Tibial nerve (tissue), 4 donors: ENCODE results near the gene GPAM. TPM values are rescaled to one million over a fixed set of nuclear protein-coding genes. Genes with fewer than 3 reads are reported as not detected.
"Not testable (repeated sequence)": the region's sequence is repeated elsewhere in the genome, so short reads cannot be mapped to it uniquely, and the experiment has no call there.

Experiments
- DNase-seq, 2 donors: peaks; one replicate each; pipeline ENCODE4 v3.0.0-alpha.2; 2019; ENCODE audit warnings: low spot score in 2 of 2
- H3K27ac ChIP-seq, 4 donors: fragments of 200-600 bp; sonication (generic) in 3 of 4; one replicate each; pipeline ENCODE4 v1.5.1; 2017 to 2019; ENCODE audit warnings: mild to moderate bottlenecking in 1 of 4
- H3K27me3 ChIP-seq, 2 donors: fragments of 200-600 bp; sonication (generic) in 1 of 2; one replicate each; pipeline versions ENCODE4 v1.5.1 to v1.6.0; 2017 to 2019
- H3K36me3 ChIP-seq, 3 donors: fragments of 200-600 bp; sonication (generic); one replicate each; pipeline ENCODE4 v1.5.1; 2018 to 2019
- H3K4me1 ChIP-seq, 4 donors: fragments of 200-600 bp; sonication (generic) in 3 of 4; one replicate each; pipeline ENCODE4 v1.5.1; 2017 to 2019
- H3K4me3 ChIP-seq, 4 donors: fragments of 200-600 bp; sonication (generic) in 3 of 4; one replicate each; pipeline ENCODE4 v1.5.1; 2017 to 2019; ENCODE audit warnings: mild to moderate bottlenecking in 1 of 4, moderate library complexity in 1 of 4
- H3K9me3 ChIP-seq, 4 donors: fragments of 200-600 bp; sonication (generic) in 3 of 4; one replicate each; pipeline ENCODE4 v1.5.1; 2017 to 2019
- EP300 ChIP-seq, 2 donors: sonication (generic); formaldehyde crosslinking; IDR thresholded peaks; one replicate each; pipeline ENCODE4 v1.6.1; 2017; ENCODE audit warnings: antibody characterized with exemption in 2 of 2, mild to moderate bottlenecking in 1 of 2
- POLR2A ChIP-seq, 2 donors: fragments of 450-650 bp; IDR thresholded peaks; one replicate each; pipeline ENCODE4 v1.6.1; 2017; ENCODE audit warnings: antibody characterized with exemption in 2 of 2, mild to moderate bottlenecking in 2 of 2, moderate library complexity in 2 of 2
- WGBS, 2 donors: methylation state at CpG; one replicate each; pipeline ENCODE4 v1.1.5; 2018; 5-methylcytosine and 5-hydroxymethylcytosine counted together
- total RNA-seq, 4 donors: library from RNA; depleted of rRNA; stranded (reverse); fragments of >200 nt; gene quantifications; one replicate each; pipeline ENCODE4 v1.1.0, GENCODE V29; 2016
- TF ChIP-seq, protein P1 (sequence below), 5 experiments: fragments of 200-600 bp in 3 of 5; fragments of 450-650 bp in 2 of 5; sonication (generic) in 3 of 5; IDR thresholded peaks; one replicate each; pipeline ENCODE4 v1.5.1; 2016 to 2019; ENCODE audit warnings: antibody characterized with exemption in 5 of 5, mild to moderate bottlenecking in 3 of 5, moderate library complexity in 2 of 5

The GPAM gene
- total RNA-seq, 4 donors from 2014 or later = 13.3 to 124 (median 45.9) TPM

DNA sequence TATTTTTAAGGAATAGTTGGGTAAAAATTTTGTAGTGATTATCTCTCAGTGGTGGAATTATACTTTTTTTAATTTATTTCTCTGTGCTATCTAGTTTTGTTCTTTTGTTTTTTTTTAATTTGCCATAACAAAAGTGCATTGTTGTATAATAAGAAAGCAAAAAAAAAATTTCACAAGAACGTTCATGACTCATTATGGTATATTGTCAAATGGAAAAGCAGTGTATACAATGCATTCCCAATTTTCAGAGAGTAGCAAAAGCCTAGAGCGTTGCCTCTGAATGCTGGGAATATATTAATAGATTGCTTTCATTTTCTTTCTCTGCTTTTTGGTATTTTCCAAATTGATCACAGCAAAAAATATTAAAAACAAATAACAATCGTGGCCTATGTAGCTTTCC, 46.3 kb upstream of the GPAM start:
- Histone ChIP-seq H3K9me3 (no peaks in the 10 kb centered on the region), H3K27me3 (no peaks in the 10 kb centered on the region), H3K4me3 (no peak overlapping the region), H3K36me3 (no peaks in the 10 kb centered on the region), H3K4me1 (no peaks in the 10 kb centered on the region), H3K27ac (no peak overlapping the region)
- DNase-seq = no peak
- 49 to 51% methylated on average over 3 of the region's 3 CpGs for WGBS, 2 donors
- TF ChIP-seq POLR2A (IDR thresholded peaks at IDR 0.05) (no peak), EP300 (IDR thresholded peaks at IDR 0.05) (no peak)
- TF ChIP-seq, protein P1, sequence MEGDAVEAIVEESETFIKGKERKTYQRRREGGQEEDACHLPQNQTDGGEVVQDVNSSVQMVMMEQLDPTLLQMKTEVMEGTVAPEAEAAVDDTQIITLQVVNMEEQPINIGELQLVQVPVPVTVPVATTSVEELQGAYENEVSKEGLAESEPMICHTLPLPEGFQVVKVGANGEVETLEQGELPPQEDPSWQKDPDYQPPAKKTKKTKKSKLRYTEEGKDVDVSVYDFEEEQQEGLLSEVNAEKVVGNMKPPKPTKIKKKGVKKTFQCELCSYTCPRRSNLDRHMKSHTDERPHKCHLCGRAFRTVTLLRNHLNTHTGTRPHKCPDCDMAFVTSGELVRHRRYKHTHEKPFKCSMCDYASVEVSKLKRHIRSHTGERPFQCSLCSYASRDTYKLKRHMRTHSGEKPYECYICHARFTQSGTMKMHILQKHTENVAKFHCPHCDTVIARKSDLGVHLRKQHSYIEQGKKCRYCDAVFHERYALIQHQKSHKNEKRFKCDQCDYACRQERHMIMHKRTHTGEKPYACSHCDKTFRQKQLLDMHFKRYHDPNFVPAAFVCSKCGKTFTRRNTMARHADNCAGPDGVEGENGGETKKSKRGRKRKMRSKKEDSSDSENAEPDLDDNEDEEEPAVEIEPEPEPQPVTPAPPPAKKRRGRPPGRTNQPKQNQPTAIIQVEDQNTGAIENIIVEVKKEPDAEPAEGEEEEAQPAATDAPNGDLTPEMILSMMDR (IDR thresholded peaks at IDR 0.05) = no peak

DNA sequence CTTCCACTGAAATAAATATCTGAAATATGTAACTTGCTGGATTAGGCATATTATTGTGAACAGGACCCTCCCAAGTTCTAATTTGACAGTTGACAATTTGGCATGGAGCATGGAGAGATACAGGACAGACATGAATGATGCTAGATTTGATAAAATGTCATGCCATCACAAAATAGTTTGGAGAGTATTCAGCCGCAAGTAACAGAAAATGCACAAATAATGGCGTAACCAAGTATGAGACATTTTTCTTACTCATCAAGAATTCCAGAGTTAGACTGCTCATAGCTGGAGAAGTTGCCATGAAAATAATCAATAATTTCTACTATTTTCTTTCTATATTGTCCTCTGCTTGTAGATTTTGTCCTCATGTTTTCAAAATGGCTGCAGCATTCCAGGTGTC, 45.5 kb upstream of the GPAM start:
- 90% methylated on average over 2 of the region's 2 CpGs for WGBS, 2 donors

DNA sequence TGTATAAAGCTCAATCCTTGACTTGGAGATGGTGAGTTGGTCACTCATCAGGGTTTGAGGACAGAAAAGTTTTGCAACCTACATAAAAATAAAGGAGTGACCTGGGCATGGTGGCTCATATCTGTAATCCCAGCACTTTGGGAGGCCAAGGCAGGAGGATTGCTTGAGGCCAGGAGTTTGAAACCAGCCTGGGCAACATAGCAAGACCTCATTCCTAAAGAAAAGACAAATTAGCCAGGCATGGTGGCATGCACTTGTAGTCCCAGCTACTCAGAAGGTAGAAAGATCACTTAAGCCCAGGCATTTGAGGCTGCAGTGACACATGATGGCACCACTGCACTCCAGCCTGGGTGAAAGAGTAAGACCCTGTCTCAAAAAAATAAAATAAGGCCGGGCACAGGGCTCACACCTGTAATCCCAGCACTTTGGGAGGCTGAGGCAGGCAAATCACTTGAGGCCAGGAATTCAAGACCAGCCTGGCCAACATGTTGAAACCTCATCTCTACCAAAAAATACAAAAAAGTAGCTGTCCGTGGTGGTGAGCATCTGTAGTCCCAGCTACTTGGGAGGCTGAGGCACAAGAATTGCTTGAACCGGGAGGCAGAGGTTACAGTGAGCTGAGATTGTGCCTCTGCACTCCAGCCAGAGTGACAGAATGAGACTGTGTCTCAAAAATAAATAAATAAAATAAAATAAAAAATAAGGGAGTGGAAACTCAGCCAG, 45.0 kb upstream of the GPAM start:
- not testable (repeated sequence) for H3K9me3 ChIP-seq, H3K27me3 ChIP-seq, DNase-seq, H3K4me3 ChIP-seq, H3K36me3 ChIP-seq, H3K27ac ChIP-seq, H3K4me1 ChIP-seq
- WGBS, 2 donors = 83 to 91% methylated on average over 3 of the region's 3 CpGs

More for the DNA sequence above, 45.5 kb upstream of the GPAM start:
- no peaks in the 10 kb centered on the region for H3K27me3 ChIP-seq
- no peak overlapping the region for H3K27ac ChIP-seq
- no peaks in the 10 kb centered on the region for H3K4me1 ChIP-seq
- TF ChIP-seq POLR2A (IDR thresholded peaks at IDR 0.05) (no peak), EP300 (IDR thresholded peaks at IDR 0.05) (no peak)
- TF ChIP-seq, protein P1 (IDR thresholded peaks at IDR 0.05) = no peak
- no peaks in the 10 kb centered on the region for H3K9me3 ChIP-seq
- no peak overlapping the region for H3K4me3 ChIP-seq
- no peaks in the 10 kb centered on the region for H3K36me3 ChIP-seq
- DNase-seq = no peak

DNA sequence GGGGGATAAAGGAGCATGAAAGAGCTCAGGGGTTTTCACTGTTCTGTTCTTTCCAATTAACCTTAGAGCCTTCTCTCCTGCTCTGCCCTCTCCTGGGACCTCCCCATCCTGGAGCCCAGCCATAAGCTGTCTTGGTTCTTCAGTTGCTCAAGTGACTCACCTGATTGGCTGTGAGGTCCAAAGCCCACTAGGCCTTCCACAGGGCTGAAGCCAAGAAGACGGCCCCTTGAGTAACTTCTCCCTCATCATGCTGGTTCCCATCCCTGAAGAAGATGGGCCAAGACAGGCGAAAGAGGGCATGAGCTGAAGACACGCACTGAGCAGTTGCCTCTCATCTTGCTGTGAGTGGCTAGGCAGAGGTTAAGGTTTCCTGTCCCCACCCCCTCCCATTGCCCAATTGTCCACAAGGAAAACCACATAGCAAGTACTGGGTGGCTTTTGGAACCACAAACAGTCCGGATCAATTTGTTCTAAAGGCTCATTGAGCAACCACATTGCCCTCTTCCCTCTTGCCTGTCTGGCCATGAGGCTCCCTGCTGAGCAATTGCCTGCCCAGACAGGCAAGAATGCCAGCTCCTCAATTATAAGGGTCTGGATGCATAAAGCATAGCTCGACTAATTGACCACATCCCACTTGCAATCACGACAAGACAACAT, 43.9 kb upstream of the GPAM start:
- 70 to 78% methylated on average over 6 of the region's 6 CpGs for WGBS, 2 donors
- H3K4me3 ChIP-seq = no peak overlapping the region
- H3K4me1 ChIP-seq = no peaks in the 10 kb centered on the region
- H3K27ac ChIP-seq = no peak overlapping the region
- no peaks in the 10 kb centered on the region for H3K27me3 ChIP-seq
- DNase-seq = no peak
- H3K9me3 ChIP-seq = no peaks in the 10 kb centered on the region
- TF ChIP-seq EP300 (IDR thresholded peaks at IDR 0.05) (no peak), POLR2A (IDR thresholded peaks at IDR 0.05) (no peak)
- TF ChIP-seq, protein P1 (IDR thresholded peaks at IDR 0.05) = no peak
- H3K36me3 ChIP-seq = no peaks in the 10 kb centered on the region

DNA sequence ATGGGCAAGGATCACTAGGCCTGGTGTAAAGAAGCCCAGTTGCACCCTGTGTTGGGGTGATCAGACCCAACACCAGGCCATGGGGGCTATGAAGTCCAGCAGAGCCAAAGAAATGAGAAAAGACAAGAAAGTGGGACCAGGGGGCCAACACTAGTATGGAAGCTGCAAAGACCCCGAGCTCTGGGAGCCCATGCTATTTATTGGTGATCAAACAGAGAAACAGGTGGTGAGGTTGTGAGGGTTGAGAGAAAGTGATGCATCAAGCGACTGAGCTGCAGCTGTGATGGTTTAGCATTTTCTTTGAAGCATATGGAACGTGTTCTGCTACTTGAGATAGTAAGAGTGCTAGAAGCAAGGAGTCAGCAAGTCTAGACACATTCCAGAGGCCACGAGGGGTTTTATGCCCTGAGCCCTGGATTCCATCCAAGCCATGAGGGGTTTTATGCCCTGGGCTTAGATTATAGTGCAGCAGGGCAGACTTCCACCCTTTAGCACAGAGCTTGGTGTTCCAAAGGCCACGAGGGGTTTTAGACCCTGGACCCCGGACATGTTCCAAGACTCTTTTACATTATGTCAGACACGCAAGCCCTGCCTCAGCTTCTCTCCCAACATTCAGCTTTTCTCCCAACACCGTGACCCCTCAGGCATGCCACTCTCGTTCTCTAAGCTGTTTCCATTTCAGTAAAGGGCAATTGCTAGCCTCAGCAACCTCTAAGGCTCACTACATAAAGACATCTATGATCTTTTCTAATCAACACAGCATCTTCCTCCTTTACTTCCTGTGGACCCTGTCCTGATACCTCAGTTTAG, 43.1 kb upstream of the GPAM start:
- H3K9me3 ChIP-seq = no peaks in the 10 kb centered on the region
- no peak overlapping the region for H3K27ac ChIP-seq
- no peak overlapping the region for H3K4me3 ChIP-seq
- TF ChIP-seq, protein P1 (IDR thresholded peaks at IDR 0.05) = no peak
- TF ChIP-seq EP300 (IDR thresholded peaks at IDR 0.05) = no peak
- no peaks in the 10 kb centered on the region for H3K36me3 ChIP-seq
- no peaks in the 10 kb centered on the region for H3K27me3 ChIP-seq
- H3K4me1 ChIP-seq = no peaks in the 10 kb centered on the region
- 67 to 74% methylated on average over 9 of the region's 9 CpGs for WGBS, 2 donors
- DNase-seq = no peak
